Epidermal melanocyte (primary cell): ENCODE data around the gene ULK4.

Experiments
- DNase-seq: peaks from one replicate; pipeline ENCODE4 v3.0.0; 2011; ENCODE audit warnings: low spot score; ENCODE audit not compliant: insufficient read length

The ULK4 gene

GRCh38 chr3:41274944-41275668 lies 686.8 kb downstream of the ULK4 start:
- no peak for DNase-seq

- no peak for DNase-seq
These were observed 689.2 kb downstream of the ULK4 start for GRCh38 chr3:41272667-41273066.

- DNase-seq: no peak
These were observed 693.8 kb downstream of the ULK4 start for GRCh38 chr3:41267975-41268640.

- no peak for DNase-seq
These were observed 696.1 kb downstream of the ULK4 start for GRCh38 chr3:41265823-41266273.

GRCh38 chr3:41265011-41265545 lies 696.8 kb downstream of the ULK4 start:
- no peak for DNase-seq

- DNase-seq: no peak
These were observed 701.8 kb downstream of the ULK4 start for GRCh38 chr3:41260063-41260450.

GRCh38 chr3:41259449-41260062 lies 702.3 kb downstream of the ULK4 start:
- no peak for DNase-seq

- DNase-seq: no peak
These were observed 703.6 kb downstream of the ULK4 start for GRCh38 chr3:41258239-41258800.

GRCh38 chr3:41251593-41251992 lies 710.3 kb downstream of the ULK4 start:
- DNase-seq: no peak

GRCh38 chr3:41250825-41251224 lies 711.1 kb downstream of the ULK4 start:
- no peak for DNase-seq

- no peak for DNase-seq
These were observed 712.6 kb downstream of the ULK4 start for GRCh38 chr3:41249318-41249717.

- no peak for DNase-seq
These were observed 713.4 kb downstream of the ULK4 start for GRCh38 chr3:41248525-41248924.

- no peak for DNase-seq
These were observed 714.6 kb downstream of the ULK4 start for GRCh38 chr3:41247055-41248004.

- DNase-seq: no peak
These were observed 717.1 kb downstream of the ULK4 start for GRCh38 chr3:41244620-41245336.

- no peak for DNase-seq
These were observed 718.7 kb downstream of the ULK4 start for GRCh38 chr3:41243183-41243582.

GRCh38 chr3:41241800-41242571 lies 719.9 kb downstream of the ULK4 start:
- DNase-seq: no peak

- DNase-seq: no peak
These were observed 720.7 kb downstream of the ULK4 start for GRCh38 chr3:41241161-41241560.

- no peak for DNase-seq
These were observed 722.3 kb downstream of the ULK4 start for GRCh38 chr3:41239587-41239986.

- DNase-seq: no peak
These were observed 724.0 kb downstream of the ULK4 start for GRCh38 chr3:41237907-41238306.
